Renal cortical epithelial cell (primary cell): Measurements from ENCODE around the gene FAM149A. TPM values are rescaled to one million over a fixed set of nuclear protein-coding genes. Genes with fewer than 3 reads are reported as not detected.

Experiments
- DNase-seq: peaks from one replicate; pipeline ENCODE4 v3.0.0-alpha.2; 2011; ENCODE audit warnings: low read depth
- total RNA-seq: library from RNA; depleted of rRNA; stranded (reverse); fragments of >200 nt; gene quantifications from 2 replicates; pipeline ENCODE4 v1.2.3, GENCODE V29; 2014

Gene FAM149A
- total RNA-seq, 1 donor from 2014 or later: 31.9 TPM

- DNase-seq: peak; percentile 77
Observed at GRCh38 chr4:186105647-186106321, 1.3 kb downstream of the FAM149A start.

GRCh38 chr4:186107947-186108346 lies 3.4 kb downstream of the FAM149A start:
- DNase-seq: no peak

GRCh38 chr4:186108391-186108790 lies 3.9 kb downstream of the FAM149A start:
- DNase-seq: no peak

GRCh38 chr4:186109245-186109644 lies 4.7 kb downstream of the FAM149A start:
- no peak for DNase-seq

- no peak for DNase-seq
Observed at GRCh38 chr4:186116697-186117096, 12.2 kb downstream of the FAM149A start.

- DNase-seq: no peak
Observed at GRCh38 chr4:186118582-186118981, 14.1 kb downstream of the FAM149A start.

- no peak for DNase-seq
Observed at GRCh38 chr4:186121057-186121456, 16.6 kb downstream of the FAM149A start.

- no peak for DNase-seq
Observed at GRCh38 chr4:186128842-186129241, 24.3 kb downstream of the FAM149A start.

- DNase-seq: no peak
Observed at GRCh38 chr4:186131935-186132334, 27.4 kb downstream of the FAM149A start.

GRCh38 chr4:186132577-186133242 lies 28.2 kb downstream of the FAM149A start:
- DNase-seq: peak; percentile 79

GRCh38 chr4:186134257-186134656 lies 29.8 kb downstream of the FAM149A start:
- no peak for DNase-seq

- no peak for DNase-seq
Observed at GRCh38 chr4:186134861-186135260, 30.4 kb downstream of the FAM149A start.

- peak; percentile 45 for DNase-seq
Observed at GRCh38 chr4:186137196-186137794, 32.8 kb downstream of the FAM149A start.

- peak; percentile 42 for DNase-seq
Observed at GRCh38 chr4:186144198-186144945, 39.9 kb downstream of the FAM149A start.

GRCh38 chr4:186144946-186145569 lies 40.6 kb downstream of the FAM149A start:
- peak; percentile 16 for DNase-seq

- peak; percentile 13 for DNase-seq
Observed at GRCh38 chr4:186146458-186146857, 42.0 kb downstream of the FAM149A start.

- peak; percentile 88 for DNase-seq
Observed at GRCh38 chr4:186148336-186148975, 44.0 kb downstream of the FAM149A start.

- peak; percentile 77 for DNase-seq
Observed at GRCh38 chr4:186149872-186150271, 45.4 kb downstream of the FAM149A start.

- DNase-seq: no peak
Observed at GRCh38 chr4:186150926-186151325, 46.4 kb downstream of the FAM149A start.

GRCh38 chr4:186151499-186151898 lies 47.0 kb downstream of the FAM149A start:
- no peak for DNase-seq
